Endothelial cell of umbilical vein (primary cell): ENCODE results near the gene VWA8. TPM values are rescaled to one million over a fixed set of nuclear protein-coding genes. Genes with fewer than 3 reads are reported as not detected.

Experiments used
- BruUV-seq: library from RNA; stranded (reverse); fragments of 400-500 nt; replicated peaks from 2 replicates; lab custom pipeline; 2021; lab: Mats Ljungman, UMichigan
- CTCF ChIA-PET: fragments of 300-600, 350-600 bp; sonication (Branson Sonifier 250); formaldehyde crosslinking; loops from one replicate; lab custom pipeline; 2021; ENCODE audit warnings: antibody characterized with exemption, inconsistent platforms; lab: Charles Lee
- POLR2A ChIA-PET: fragments of 300-600, 350-600 bp; sonication (Branson Sonifier 250); formaldehyde crosslinking; loops from one replicate; lab custom pipeline; 2021; ENCODE audit warnings: antibody characterized with exemption, inconsistent platforms; lab: Charles Lee
- DNase-seq: peaks from one replicate; pipeline ENCODE4 v3.0.0-alpha.2; 2011; ENCODE audit warnings: low read depth, low spot score
- FAIRE-seq: peaks from 2 replicates; lab custom pipeline; 2011; peaks lifted over from hg19 to GRCh38; lab: Jason Lieb, UNC
- H2AFZ ChIP-seq: 2 replicates; pipeline ENCODE4 v1.6.0; 2012; ENCODE audit warnings: low read depth, low read length, control low read depth, inconsistent platforms
- H3K27ac ChIP-seq: 2 replicates; pipeline ENCODE4 v1.5.1; 2011; ENCODE audit warnings: low read depth, mild to moderate bottlenecking, control low read depth, low read length, moderate library complexity; ENCODE audit not compliant: insufficient read depth
- H3K27me3 ChIP-seq, 2 experiments: 2 replicates each; pipeline versions ENCODE4 v1.6.0 to v1.6.1; 2011; ENCODE audit warnings: low read length in 2 of 2, mixed read lengths in 1 of 2; ENCODE audit not compliant: control insufficient read depth in 2 of 2, insufficient read depth in 2 of 2
- H3K36me3 ChIP-seq, 2 experiments: 2 replicates in 1 of 2; 3 replicates in 1 of 2; pipeline ENCODE4 v1.5.1; 2011; ENCODE audit warnings: low read length in 2 of 2, mild to moderate bottlenecking in 1 of 2, moderate library complexity in 1 of 2; ENCODE audit not compliant: control insufficient read depth in 2 of 2, insufficient read depth in 2 of 2; ENCODE audit errors: extremely low read depth in 1 of 2
- H3K4me1 ChIP-seq: 3 replicates; pipeline ENCODE4 v1.5.1; 2011; ENCODE audit warnings: mild to moderate bottlenecking, low read length; ENCODE audit not compliant: control insufficient read depth, insufficient read depth; ENCODE audit errors: extremely low read depth
- H3K4me2 ChIP-seq: 2 replicates; pipeline ENCODE4 v1.6.1; 2011; ENCODE audit warnings: low read length, control low read depth, mixed read lengths; ENCODE audit not compliant: insufficient read depth
- H3K4me3 ChIP-seq, 3 experiments: fragments of 200-600 bp in 1 of 3; sonication (generic), shearing (Covaris generic) in 1 of 3; replicated peaks in 1 of 3; 2 replicates each; pipeline ENCODE4 v1.5.1; 2011 to 2016; ENCODE audit warnings: control low read depth in 3 of 3, low read length in 3 of 3, mild to moderate bottlenecking in 2 of 3, inconsistent platforms in 1 of 3, low read depth in 1 of 3, moderate library complexity in 1 of 3; ENCODE audit not compliant: insufficient read depth in 1 of 3
- H3K79me2 ChIP-seq: 2 replicates; pipeline ENCODE4 v1.6.0; 2012; ENCODE audit warnings: low read length, inconsistent platforms; ENCODE audit not compliant: control insufficient read depth, insufficient read depth
- H3K9ac ChIP-seq: replicated peaks from 2 replicates; pipeline ENCODE3; 2011; ENCODE audit warnings: low read length, control low read depth; ENCODE audit not compliant: insufficient read depth; ENCODE audit errors: extremely low read depth
- H3K9me1 ChIP-seq: replicated peaks from 3 replicates; pipeline ENCODE4 v1.6.0; 2011; ENCODE audit warnings: mild to moderate bottlenecking, low read length; ENCODE audit not compliant: control insufficient read depth, insufficient read depth; ENCODE audit errors: extremely low read depth
- H3K9me3 ChIP-seq: replicated peaks from 2 replicates; pipeline ENCODE4 v1.5.1; 2012; ENCODE audit warnings: low read length, inconsistent platforms; ENCODE audit not compliant: control insufficient read depth, insufficient read depth
- H4K20me1 ChIP-seq: replicated peaks from 2 replicates; pipeline ENCODE3; 2011; ENCODE audit warnings: mild to moderate bottlenecking, low read length; ENCODE audit not compliant: control insufficient read depth, insufficient read depth; ENCODE audit errors: extremely low read depth
- CTCF ChIP-seq, 2 donors: IDR thresholded peaks; 1 replicate in 1 of 2; 2 replicates in 1 of 2; pipeline ENCODE4 v1.5.1; 2011; ENCODE audit warnings: low read length in 2 of 2, mild to moderate bottlenecking in 2 of 2, moderate library complexity in 2 of 2, control low read depth in 1 of 2, inconsistent platforms in 1 of 2, low read depth in 1 of 2; ENCODE audit not compliant: insufficient read depth in 1 of 2; ENCODE audit errors: extremely low read depth in 1 of 2
- EZH2 ChIP-seq: IDR thresholded peaks from 2 replicates; pipeline ENCODE4 v1.6.1; 2012; ENCODE audit warnings: borderline replicate concordance, low read depth, mild to moderate bottlenecking, moderate library complexity, low read length, inconsistent platforms; ENCODE audit not compliant: severe bottlenecking
- FOS ChIP-seq: IDR thresholded peaks from 2 replicates; pipeline ENCODE4 v1.6.1; 2011; ENCODE audit warnings: mild to moderate bottlenecking, low read length, moderate library complexity, borderline replicate concordance; ENCODE audit not compliant: insufficient read depth
- GATA2 ChIP-seq: IDR thresholded peaks from 2 replicates; pipeline ENCODE4 v1.7.0; 2011; ENCODE audit warnings: low read depth, mild to moderate bottlenecking, moderate library complexity, mixed read lengths, low read length; ENCODE audit not compliant: insufficient read length, insufficient read depth
- JUN ChIP-seq: IDR thresholded peaks from 2 replicates; pipeline ENCODE4 v1.6.1; 2011; ENCODE audit warnings: borderline replicate concordance, low read depth; ENCODE audit not compliant: insufficient read length, insufficient read depth
- MAX ChIP-seq: IDR thresholded peaks from 2 replicates; pipeline ENCODE4 v1.6.1; 2011; ENCODE audit not compliant: insufficient read depth, insufficient read length
- MYC ChIP-seq: IDR thresholded peaks from one replicate; pipeline ENCODE4 v1.6.1; 2011; ENCODE audit warnings: mild to moderate bottlenecking, low read depth, low read length
- POLR2A ChIP-seq: IDR thresholded peaks from 2 replicates; pipeline ENCODE4 v1.6.1; 2012; ENCODE audit warnings: low read depth, mild to moderate bottlenecking, control low read depth, low read length
- POLR2AphosphoS5 ChIP-seq: IDR thresholded peaks from 2 replicates; pipeline ENCODE4 v1.6.1; 2012; ENCODE audit warnings: low read depth, mild to moderate bottlenecking, control low read depth, low read length, moderate library complexity; ENCODE audit not compliant: insufficient read depth
- dilution Hi-C: fragments of 300-500 bp; cut with MboI; formaldehyde crosslinking; loops from one replicate; pipeline ENCODE4 v1.15.0; 2019; ENCODE audit warnings: low sequenced_read_pairs; ENCODE audit not compliant: extremely low pct_ligation_motif_present
- intact Hi-C: fragments of 100-400 bp; cut with micrococcal nuclease; formaldehyde crosslinking; loops from one replicate; pipeline ENCODE4 v1.10.0; 2022
- polyA plus RNA-seq, 4 experiments: library from polyadenylated mRNA; depleted of rRNA in 3 of 4; stranded (reverse) in 3 of 4; unstranded in 1 of 4; fragments of >200 nt; gene quantifications; 2 replicates each; pipeline versions ENCODE4 v1.2.1 to v1.2.3, GENCODE V29; 2011 to 2012; ENCODE audit warnings: missing spikeins in 1 of 4
- total RNA-seq: library from RNA; stranded (reverse); gene quantifications from 2 replicates; pipeline ENCODE4 v1.2.3, GENCODE V29; 2021

The VWA8 gene
- total and polyA plus RNA-seq, 2 donors (not counting 3 experiments of a cell fraction or from before 2014, with no cell fraction given): 2.9 to 11.3 TPM

- intact Hi-C loops: loop anchor here (5.0 kb wide), 1 partner anchor 221 kb away; no protein-coding TSS in a partner anchor
- Histone ChIP-seq H3K9me1 (no peaks in the 10 kb centered on the region), H3K27me3 (no peaks in the 10 kb centered on the region), H3K4me2 (peak overlapping the region; percentile 24), H2AFZ (peak overlapping the region; percentile 57), H3K9ac (peak overlapping the region; percentile 3), H3K36me3 (no peaks in the 10 kb centered on the region), H3K4me1 (peaks cover 7% of the 10 kb centered on the region), H3K4me3 (no peak overlapping the region), H3K27ac (no peak overlapping the region), H3K79me2 (no peaks in the 10 kb centered on the region), H4K20me1 (no peaks in the 10 kb centered on the region), H3K9me3 (no peaks in the 10 kb centered on the region)
- peak; percentile 64 for DNase-seq
- dilution Hi-C loops: no loop called here
- peak; percentile 56 for FAIRE-seq
- no TSS peak for BruUV-seq
- ChIA-PET CTCF (interaction anchor here (2.1 kb wide), 1 partner anchor 12 kb away, joined by 5 read pairs; no protein-coding TSS in a partner anchor), POLR2A (no interaction called here)
- TF ChIP-seq CTCF (IDR thresholded peaks at IDR 0.05; ENCODE audit: extremely low read depth in 1 of 2, insufficient read depth in 1 of 2, low read depth in 1 of 2, low read length in 2 of 2): no peak
These were observed 139.7 kb downstream of the VWA8 start for GRCh38 chr13:41821238-41821594.

GRCh38 chr13:41820581-41821237 is 140.2 kb downstream of the VWA8 start:
- Histone ChIP-seq H3K9me1 (no peaks in the 10 kb centered on the region), H2AFZ (peak overlapping the region; percentile 57), H4K20me1 (no peaks in the 10 kb centered on the region), H3K27ac (no peak overlapping the region), H3K4me2 (peak overlapping the region; percentile 24), H3K9ac (peak overlapping the region; percentile 3), H3K4me3 (no peak overlapping the region), H3K36me3 (no peaks in the 10 kb centered on the region), H3K27me3 (no peaks in the 10 kb centered on the region), H3K79me2 (no peaks in the 10 kb centered on the region), H3K4me1 (peaks cover 7% of the 10 kb centered on the region), H3K9me3 (no peaks in the 10 kb centered on the region)
- TF ChIP-seq FOS: no peak
- TF ChIP-seq JUN: no peak
- TF ChIP-seq CTCF (IDR thresholded peaks at IDR 0.05; ENCODE audit: extremely low read depth in 1 of 2, insufficient read depth in 1 of 2, low read depth in 1 of 2, low read length in 2 of 2): no peak
- no peak for TF ChIP-seq POLR2A
- TF ChIP-seq MAX: no peak
- TF ChIP-seq MYC: no peak
- no peak for TF ChIP-seq POLR2AphosphoS5
- TF ChIP-seq GATA2: no peak
- TF ChIP-seq EZH2: no peak
- DNase-seq (no peak), FAIRE-seq (no peak)
- CTCF ChIA-PET: no interaction called here
- intact Hi-C loops (loop anchor here (5.0 kb wide), 1 partner anchor 222 kb away; no protein-coding TSS in a partner anchor), dilution Hi-C loops (no loop called here)
- POLR2A ChIA-PET: interaction anchor here (0.5 kb wide), 1 partner anchor 14 kb away, joined by 4 read pairs; no protein-coding TSS in a partner anchor
- TSS peak; percentile 37 for BruUV-seq
